UCSD-AML1 (cell line): Measurements from ENCODE around the gene SEC14L6.

ENCODE experiments used
- DNase-seq: peaks from one replicate; lab custom pipeline; 2025; ENCODE audit not compliant: unreplicated experiment; lab: John Stamatoyannopoulos, UW

The SEC14L6 gene

DNA sequence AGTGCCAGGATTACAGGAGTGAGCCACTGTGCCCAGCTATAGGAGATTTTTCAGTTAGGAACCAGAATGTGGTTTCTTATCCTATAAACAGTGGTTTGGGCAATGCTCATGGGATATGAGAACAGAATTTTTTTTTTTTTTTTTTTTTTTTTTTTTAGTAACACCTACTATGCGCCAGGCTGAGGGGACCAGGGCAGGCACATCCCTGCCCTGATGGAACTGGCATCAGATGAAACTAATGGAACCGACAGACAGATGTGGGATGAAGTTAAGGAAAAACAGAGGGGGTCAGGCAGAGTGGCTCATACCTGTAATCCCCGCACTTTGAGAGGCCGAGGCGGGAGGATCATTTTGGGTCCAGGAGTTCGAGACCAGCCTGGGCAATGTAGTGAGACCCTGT lies 45.9 kb downstream of the SEC14L6 start:
- no peak for DNase-seq

DNA sequence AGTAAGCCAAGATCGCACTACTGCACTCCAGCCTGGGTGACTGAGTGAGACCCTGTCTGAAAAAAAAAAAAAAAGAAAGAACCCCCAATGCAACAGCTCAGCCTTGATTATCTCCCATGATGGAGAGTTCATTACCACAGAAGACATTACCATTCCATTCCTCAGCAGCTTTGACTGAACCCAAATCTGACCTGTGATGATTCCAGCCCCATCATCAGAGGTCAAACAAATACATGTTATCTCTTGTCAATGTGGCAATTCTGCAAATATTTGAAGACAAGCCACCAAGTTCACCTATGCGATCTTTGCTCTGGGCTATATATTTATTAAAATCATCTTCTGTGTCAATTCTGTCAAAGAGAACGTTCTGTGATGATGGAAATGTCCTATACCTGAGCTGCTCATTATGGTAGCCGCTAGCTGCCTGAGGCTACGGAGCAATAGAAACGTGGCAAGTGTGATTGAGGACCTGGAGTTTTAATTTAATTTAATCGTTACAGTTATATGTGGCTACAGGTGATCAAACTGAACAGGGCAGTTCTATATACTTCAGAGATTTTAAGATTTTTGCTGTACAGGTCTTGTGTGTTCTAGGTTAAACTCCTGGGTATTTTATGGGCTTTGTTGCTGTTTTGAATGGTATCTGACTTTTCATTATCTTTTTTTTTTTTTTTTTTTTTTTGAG lies 48.9 kb downstream of the SEC14L6 start:
- no peak for DNase-seq

DNA sequence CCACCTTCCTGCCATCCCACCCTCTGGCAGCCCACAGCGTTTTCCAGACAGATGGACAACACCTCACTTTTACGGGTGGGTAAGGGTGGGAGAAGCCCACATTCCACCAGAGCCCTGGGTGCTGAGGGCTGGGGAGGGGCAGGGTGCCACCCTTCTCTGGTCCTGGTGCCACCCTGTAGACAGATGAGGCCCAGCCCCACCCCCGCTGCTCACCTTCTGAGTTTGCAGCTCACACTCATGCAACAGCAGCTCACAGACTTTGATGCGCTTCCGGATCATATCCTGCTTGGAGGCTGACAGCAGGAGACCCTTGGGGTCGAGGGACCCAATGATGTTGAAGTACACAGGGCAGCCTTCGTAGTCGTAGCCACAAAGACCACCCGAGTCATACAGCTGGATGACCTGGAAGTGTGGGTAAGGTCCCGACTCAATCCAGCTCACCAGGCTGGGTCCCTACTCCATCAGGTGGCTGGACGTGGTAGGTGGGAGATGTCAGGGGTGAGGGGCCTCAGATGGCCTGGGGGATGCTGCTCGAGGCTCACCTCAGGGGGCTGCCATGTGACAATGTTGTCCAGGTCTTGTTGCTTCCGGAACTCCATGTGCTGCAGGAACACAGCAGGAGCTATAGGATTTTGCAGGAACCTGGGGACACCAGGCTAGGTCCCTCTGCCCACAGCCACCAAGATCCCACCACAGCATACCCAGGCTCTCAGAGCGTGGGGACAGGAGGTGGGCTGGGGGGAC lies 51.3 kb downstream of the SEC14L6 start:
- DNase-seq = no peak

DNA sequence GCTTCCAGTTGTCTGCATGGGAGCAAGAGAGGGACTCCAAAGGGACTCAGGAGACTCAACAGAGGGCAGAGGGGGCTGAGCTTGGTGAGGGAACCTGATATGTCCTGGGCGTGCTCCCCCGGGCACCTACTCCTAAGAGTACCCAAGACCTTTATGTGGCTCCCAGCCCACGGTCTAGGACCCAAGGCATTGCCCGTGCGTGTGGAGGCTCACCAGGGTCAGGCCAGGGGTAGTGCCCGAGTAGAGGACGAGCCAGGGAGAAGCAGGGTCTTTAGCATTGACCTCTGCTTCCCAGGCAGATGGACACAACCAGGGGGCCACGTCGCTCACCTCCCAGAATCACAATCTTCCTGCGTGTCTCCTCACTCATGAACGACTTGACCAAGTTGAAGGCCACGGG lies 54.4 kb downstream of the SEC14L6 start:
- no peak for DNase-seq

DNA sequence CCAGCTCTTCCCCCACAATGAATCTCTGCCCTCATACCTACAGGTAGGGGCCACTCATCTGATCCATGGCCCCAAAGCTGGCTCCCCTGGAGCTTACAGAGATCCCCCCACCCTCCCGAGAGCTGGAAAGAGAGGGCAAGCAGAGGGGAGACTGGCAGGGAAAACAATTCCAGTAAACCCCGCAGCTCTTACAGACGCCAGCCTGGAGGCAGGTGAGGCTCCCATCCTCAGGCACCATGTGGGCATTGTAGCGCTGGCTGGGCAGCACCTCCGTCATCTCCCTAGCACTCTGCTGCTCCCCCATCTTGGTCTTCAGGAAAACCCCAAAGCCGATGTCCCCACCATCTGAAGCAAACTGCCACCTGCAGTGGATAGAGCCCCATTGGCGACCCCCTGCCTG lies 55.2 kb downstream of the SEC14L6 start:
- DNase-seq = no peak

DNA sequence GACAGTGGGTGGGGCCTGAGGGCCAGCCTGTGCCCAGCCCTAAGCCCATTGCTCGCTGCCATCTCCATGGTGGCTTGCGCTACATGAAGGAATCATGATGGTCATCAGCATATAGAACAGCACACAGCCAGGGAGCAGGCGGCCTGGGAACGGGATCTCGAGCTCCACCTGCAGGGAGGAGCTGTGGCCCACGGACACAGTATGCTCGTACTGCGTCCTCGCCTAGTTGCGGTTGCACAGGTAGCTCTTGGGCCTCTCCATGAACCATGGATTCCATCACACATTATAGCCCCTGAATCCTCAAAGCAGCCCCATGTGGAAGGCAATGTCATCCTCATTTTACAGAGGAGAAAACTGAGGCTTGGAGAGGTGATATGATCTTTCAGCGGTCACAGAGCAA lies 56.1 kb downstream of the SEC14L6 start:
- DNase-seq = no peak

DNA sequence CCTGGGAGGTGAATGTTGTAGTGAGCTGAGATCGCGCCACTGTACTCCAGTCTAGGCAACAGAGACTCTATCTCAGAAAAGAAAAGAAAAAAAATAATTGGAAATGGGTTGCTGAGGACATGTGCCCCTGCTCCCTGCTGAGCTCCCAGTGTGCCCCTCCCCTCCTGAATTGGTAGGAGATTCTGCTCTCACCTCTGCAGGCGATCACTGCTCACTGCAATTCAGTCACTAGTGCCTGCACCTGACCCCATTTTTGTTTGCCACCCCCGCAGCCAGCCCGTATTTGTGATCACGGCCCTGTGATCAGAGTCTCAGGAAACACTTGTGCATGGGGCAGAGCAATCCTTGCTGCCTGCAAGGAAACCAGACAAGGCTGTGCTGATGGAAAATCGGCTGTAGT lies 58.4 kb downstream of the SEC14L6 start:
- no peak for DNase-seq

DNA sequence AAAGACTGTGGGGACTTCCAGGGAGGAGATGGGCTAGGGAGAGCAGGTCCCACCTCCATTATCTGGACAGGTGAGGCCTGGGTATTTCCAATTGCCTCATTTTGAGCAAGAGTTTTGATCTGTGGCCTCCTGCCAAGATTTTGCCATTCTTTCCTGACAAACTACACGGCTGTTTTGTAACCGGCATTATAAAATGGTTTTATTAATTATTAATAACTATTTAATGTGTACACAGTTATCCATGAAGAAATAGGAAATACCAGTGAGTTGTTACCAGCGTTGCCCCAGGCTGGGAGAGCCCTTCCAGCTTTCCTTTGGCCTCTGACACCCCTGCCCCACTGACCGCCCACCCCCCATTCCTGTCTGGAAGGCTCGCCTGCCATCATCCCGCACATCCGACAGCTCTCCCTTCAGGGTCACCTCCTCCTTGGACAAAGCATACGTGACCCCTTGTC lies 59.9 kb downstream of the SEC14L6 start:
- no peak for DNase-seq

DNA sequence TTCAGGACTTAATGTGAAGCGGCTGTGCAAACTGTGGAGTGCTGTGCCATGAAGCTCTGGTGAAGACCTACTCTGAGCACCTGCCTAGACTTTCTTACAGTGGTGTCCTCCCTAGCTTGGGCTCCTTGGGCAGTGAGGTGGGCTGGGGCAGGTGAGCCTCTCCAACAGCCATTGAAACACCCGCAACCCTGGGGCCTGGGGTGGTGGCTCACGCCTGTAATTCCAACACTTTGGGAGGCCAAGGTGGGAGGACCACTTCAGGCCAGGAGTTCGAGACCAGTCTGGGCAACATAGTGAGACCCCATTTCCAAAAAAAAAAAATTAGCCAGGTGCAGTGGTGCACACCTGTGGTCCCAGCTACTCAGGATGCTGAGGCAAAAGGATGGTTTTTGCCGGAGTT lies 60.4 kb downstream of the SEC14L6 start:
- no peak for DNase-seq

DNA sequence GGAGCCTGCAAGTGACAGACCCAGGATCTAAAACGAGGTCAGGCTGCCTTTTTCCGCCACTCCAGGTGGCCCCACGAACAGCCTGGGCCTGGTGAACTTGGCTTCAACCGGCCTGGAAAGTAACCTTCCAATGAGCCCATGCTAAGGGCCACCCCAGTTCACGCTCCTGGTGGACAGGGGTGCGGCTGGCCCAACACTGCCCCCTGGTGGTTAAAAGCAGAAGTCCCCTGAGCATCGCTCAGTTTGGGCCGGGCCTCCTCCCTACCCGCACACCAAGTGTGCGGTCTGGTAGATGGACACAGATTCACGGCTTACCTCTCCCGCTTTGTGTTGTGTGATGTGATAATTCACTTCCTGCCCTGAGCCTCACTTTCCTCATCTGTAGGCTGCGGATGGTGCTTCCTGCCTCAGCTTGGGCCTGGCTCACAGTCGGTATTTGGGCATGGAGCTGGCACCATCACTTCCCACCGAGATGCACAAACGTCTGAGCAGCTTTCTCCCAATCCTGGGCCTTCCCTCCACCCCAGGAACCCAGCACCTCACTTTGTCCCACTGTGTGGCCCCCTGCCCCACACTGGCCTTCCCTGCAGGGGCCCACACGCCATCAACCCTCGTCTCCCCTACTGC lies 61.1 kb downstream of the SEC14L6 start:
- peak; percentile 69 for DNase-seq

DNA sequence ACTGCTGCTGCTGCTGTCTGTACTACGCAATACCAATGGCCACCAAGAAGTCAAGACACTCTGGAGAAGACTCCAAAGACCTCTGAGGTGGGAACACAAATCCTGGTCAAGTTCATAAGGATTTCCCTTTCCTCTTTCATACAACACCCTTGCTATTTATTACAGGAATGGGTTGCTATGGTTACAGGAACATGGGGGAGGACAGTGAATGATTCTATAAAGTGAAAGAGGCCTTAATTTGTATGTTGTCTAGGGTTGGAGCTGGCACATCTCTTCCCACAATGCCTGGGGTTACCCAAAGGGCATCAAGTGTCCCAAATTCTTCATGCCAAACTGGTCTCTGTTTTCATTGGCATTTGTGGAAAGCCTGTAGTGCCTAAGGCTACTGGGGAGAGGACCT lies 63.4 kb downstream of the SEC14L6 start:
- no peak for DNase-seq

DNA sequence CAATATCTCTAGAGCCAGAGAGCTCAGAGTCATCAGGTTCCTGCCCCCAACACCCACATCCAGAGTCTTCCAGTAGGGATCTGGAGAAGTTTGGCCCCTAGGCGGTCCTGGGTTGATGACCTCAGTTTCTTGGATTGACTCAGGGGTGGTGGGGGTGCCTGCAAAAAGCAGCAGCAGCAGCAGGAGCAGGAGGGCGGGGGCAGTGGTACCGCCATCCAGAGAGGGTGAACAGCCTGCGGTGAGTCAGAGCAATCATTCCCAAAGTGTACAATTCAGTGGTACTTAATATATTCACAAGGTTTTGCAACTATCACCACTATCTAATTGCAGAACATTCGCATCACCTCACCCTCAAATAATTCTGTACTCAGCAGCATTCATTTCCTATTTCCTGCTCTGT lies 64.8 kb downstream of the SEC14L6 start:
- DNase-seq = no peak

DNA sequence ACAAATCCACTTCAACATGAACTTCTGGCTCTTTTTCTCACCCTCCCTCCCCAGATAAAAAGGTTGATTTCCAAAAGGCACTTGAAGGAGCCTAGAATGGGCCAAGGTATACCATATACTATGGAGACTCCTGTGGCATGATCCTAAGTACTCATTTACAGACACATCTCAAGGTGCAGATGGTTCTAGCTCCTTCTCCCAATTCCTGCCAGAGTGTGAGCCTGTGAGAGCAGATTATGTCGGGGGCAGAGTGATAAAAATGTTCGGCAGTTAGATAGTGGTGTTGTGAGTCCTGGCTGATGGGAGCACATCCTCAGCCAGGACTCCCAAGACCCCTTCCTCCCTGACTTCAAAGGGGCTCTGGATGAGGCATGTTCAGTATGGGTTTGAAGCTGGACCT lies 66.6 kb downstream of the SEC14L6 start:
- DNase-seq = no peak

DNA sequence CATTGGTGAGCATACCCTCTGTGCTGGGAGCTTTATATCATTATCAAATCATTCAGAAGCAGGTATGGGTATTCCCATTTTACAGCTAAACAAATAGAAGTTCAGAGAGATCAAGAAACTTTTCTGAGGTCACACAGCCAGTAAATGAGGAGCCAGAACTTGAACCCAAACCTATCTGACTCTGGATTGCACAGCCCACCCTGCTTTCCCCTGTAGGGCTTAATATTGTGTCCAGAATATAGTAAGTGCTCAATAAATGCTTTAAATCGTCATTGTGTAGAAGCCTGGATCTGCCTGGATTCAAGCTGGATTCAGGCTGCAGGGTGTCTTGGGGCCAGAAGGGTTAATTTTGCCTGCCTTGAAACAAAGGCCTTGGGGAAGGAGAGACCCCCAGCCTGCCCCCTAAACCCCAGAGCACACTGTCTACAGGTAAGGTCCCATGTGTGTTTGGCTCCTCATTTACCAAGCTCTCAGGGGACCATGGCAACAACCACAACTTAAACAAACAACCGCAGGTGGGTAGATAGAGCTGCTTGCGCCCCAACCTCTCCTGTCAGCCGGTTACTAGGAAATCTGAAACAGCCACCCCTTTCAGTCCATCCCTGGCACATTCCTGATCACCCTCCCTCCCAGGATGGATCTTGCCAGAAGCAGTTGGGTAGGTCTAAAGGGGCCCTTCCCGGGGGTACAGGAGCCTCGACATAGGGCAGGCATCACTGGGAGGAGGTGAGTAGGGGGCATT lies 71.7 kb downstream of the SEC14L6 start:
- DNase-seq = no peak

DNA sequence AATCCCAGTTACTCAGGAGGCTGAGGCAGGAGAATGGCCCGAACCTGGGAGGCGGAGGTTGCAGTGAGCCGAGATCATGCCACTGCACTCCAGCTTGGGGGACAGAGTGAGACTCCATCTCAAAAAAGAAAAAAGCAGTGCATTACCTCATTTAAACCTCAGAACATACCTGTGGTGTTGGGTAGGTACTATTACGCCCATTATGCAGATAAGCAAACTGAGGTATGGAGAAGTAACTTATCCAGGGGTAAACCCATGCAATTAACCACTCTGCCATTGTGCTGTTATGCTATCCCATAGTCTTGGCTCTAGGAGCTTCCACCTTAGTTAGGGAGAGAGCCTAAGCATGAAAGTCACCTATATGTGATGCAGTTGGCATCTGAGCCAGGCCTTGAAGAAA lies 72.4 kb downstream of the SEC14L6 start:
- DNase-seq = no peak

DNA sequence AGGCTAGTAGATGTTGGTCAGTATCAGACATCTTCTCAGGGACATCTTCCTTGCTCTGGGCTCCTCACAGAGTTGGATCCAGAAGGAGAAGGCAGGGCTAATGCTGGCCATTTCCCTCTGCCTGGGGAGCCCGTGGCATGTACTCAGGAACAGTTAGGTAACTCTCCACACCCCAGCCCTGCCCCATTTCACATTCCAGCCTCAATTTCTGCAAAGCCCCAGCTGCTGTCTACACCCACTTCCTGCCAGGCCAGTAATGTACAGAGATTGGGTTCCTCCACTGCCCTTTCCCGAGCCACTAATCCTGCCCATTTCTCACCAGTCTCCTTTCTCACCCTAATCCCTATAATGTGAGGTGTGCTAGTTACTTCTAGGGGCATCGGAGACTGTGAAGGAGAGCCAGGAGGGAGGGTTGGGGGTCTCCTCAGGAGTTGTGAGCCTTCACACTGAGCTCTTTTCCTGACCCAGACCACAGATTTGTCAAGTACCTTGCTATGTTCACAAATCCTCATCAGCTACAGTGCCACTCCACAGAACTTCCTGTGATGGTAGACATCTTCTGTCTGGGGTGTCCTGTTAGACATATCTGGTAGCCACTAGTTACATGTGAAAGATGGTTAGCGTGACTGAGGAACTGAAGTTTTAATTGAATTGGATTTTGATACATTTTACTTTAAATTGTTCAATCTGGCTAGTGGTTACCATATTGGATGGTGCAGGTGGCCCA lies 73.4 kb downstream of the SEC14L6 start:
- DNase-seq = no peak
